GM23338 (cell line): ENCODE measurements around the gene BNC2. TPM values are rescaled to one million over a fixed set of nuclear protein-coding genes. Genes with fewer than 3 reads are reported as not detected.

ENCODE experiments used
- ATAC-seq: fragments of 200-7000 bp; cut with Tn5 transposase; 3 replicates; pipeline ENCODE4 v1.9.1; 2020
- DNase-seq: peaks from one replicate; pipeline ENCODE4 v3.0.0-alpha.2; 2015; ENCODE audit warnings: low spot score
- H2AFZ ChIP-seq: fragments of 200-600 bp; sonication (generic); 2 replicates; pipeline ENCODE4 v1.8.0; 2016; ENCODE audit warnings: antibody characterized with exemption, mild to moderate bottlenecking, moderate library complexity
- H3F3A ChIP-seq: fragments of 200-600 bp; sonication (generic); replicated peaks from 2 replicates; pipeline ENCODE4 v1.8.0; 2017; ENCODE audit warnings: antibody characterized with exemption, mixed run types, low read depth
- H3K27ac ChIP-seq: fragments of 200-600 bp; sonication (generic); 2 replicates; pipeline ENCODE4 v1.6.1; 2016; ENCODE audit warnings: low read depth
- H3K27me3 ChIP-seq: fragments of 200-600 bp; sonication (generic); 2 replicates; pipeline ENCODE4 v1.8.0; 2016; ENCODE audit warnings: mild to moderate bottlenecking, mixed run types, moderate library complexity; ENCODE audit not compliant: insufficient read depth
- H3K36me3 ChIP-seq: fragments of 200-600 bp; sonication (generic); 2 replicates; pipeline ENCODE4 v1.8.0; 2016; ENCODE audit warnings: mild to moderate bottlenecking; ENCODE audit not compliant: insufficient read depth
- H3K4me1 ChIP-seq: fragments of 200-600 bp; sonication (generic); 2 replicates; pipeline ENCODE4 v1.8.0; 2016; ENCODE audit warnings: mild to moderate bottlenecking, moderate library complexity; ENCODE audit not compliant: insufficient read depth
- H3K4me2 ChIP-seq: fragments of 200-600 bp; sonication (generic); 2 replicates; pipeline ENCODE4 v1.7.1; 2017; ENCODE audit warnings: mixed run types
- H3K4me3 ChIP-seq: fragments of 200-600 bp; sonication (generic); 2 replicates; pipeline ENCODE4 v1.6.1; 2016; ENCODE audit warnings: mixed run types
- H3K79me2 ChIP-seq: fragments of 200-600 bp; sonication (generic); replicated peaks from 2 replicates; pipeline ENCODE4 v1.8.0; 2017; ENCODE audit warnings: mild to moderate bottlenecking; ENCODE audit not compliant: insufficient read depth
- H3K9me2 ChIP-seq: fragments of 200-600 bp; sonication (generic); 2 replicates; pipeline ENCODE4 v1.8.0; 2017; ENCODE audit not compliant: insufficient read depth
- H4K20me1 ChIP-seq: fragments of 200-600 bp; sonication (generic); replicated peaks from 2 replicates; pipeline ENCODE4 v1.8.0; 2017; ENCODE audit warnings: mild to moderate bottlenecking; ENCODE audit not compliant: insufficient read depth
- H3K27ac Mint-ChIP-seq: 2 replicates; pipeline ENCODE4 v1.8.0; 2020; ENCODE audit warnings: inconsistent platforms, mild to moderate bottlenecking, moderate library complexity, mixed read lengths
- H3K27me3 Mint-ChIP-seq: 3 replicates; pipeline ENCODE4 v1.8.0; 2022; ENCODE audit warnings: low read depth, mild to moderate bottlenecking, moderate library complexity, mixed read lengths, inconsistent platforms; ENCODE audit not compliant: insufficient read depth, poor library complexity
- H3K36me3 Mint-ChIP-seq: 3 replicates; pipeline ENCODE4 v1.8.0; 2021; ENCODE audit warnings: low read depth, mild to moderate bottlenecking, inconsistent platforms, moderate library complexity, mixed read lengths
- H3K4me1 Mint-ChIP-seq: 3 replicates; pipeline ENCODE4 v1.8.0; 2020; ENCODE audit warnings: mild to moderate bottlenecking, inconsistent platforms, mixed read lengths
- H3K4me3 Mint-ChIP-seq: 3 replicates; pipeline ENCODE4 v1.8.0; 2021; ENCODE audit warnings: moderate library complexity, mild to moderate bottlenecking, inconsistent platforms, mixed read lengths
- H3K9me3 Mint-ChIP-seq: 3 replicates; pipeline ENCODE4 v1.8.0; 2020; ENCODE audit warnings: moderate library complexity, mild to moderate bottlenecking, inconsistent platforms, mixed read lengths
- CREB1 ChIP-seq: fragments of 250-450 bp; sonication (Bioruptor Pico); IDR thresholded peaks from 2 replicates; pipeline ENCODE4 v1.5.0; 2020; ENCODE audit warnings: low read depth, mild to moderate bottlenecking, moderate library complexity
- CTCF ChIP-seq, 2 experiments: fragments of 200-600 bp in 1 of 2; sonication (generic) in 1 of 2; conservative IDR thresholded peaks; 2 replicates each; pipeline versions ENCODE4 v1.5.1 to v1.6.1; 2016 to 2017; ENCODE audit warnings: antibody characterized with exemption in 2 of 2, low read depth in 2 of 2, mild to moderate bottlenecking in 2 of 2, moderate library complexity in 1 of 2
- EZH2 ChIP-seq: fragments of 200-600 bp; sonication (generic); IDR thresholded peaks from one replicate; pipeline ENCODE4 v1.8.0; 2017; ENCODE audit warnings: antibody characterized with exemption, mild to moderate bottlenecking, low read depth; ENCODE audit not compliant: unreplicated experiment
- EZH2phosphoT487 ChIP-seq: fragments of 200-600 bp; sonication (generic); IDR thresholded peaks from one replicate; pipeline ENCODE4 v1.8.1; 2018; ENCODE audit warnings: antibody characterized with exemption; ENCODE audit not compliant: unreplicated experiment
- JUNB ChIP-seq: IDR thresholded peaks from one replicate; pipeline ENCODE4 v1.6.1; 2016; ENCODE audit warnings: antibody characterized with exemption; ENCODE audit not compliant: unreplicated experiment
- REST ChIP-seq: IDR thresholded peaks from one replicate; pipeline ENCODE4 v1.6.1; 2018; ENCODE audit warnings: antibody characterized with exemption; ENCODE audit not compliant: unreplicated experiment
- STAT1 ChIP-seq: IDR thresholded peaks from one replicate; pipeline ENCODE4 v1.6.1; 2016; ENCODE audit warnings: antibody characterized with exemption; ENCODE audit not compliant: unreplicated experiment
- ZNF114 ChIP-seq: fragments of 250-450 bp; sonication (Bioruptor Pico); IDR thresholded peaks from 2 replicates; pipeline ENCODE4 v1.5.0; 2020; ENCODE audit warnings: mild to moderate bottlenecking, moderate library complexity
- ZNF462 ChIP-seq: fragments of 250-450 bp; sonication (Bioruptor Pico); IDR thresholded peaks from 2 replicates; pipeline ENCODE4 v1.5.0; 2020; ENCODE audit warnings: mild to moderate bottlenecking, moderate library complexity
- polyA plus RNA-seq: library from polyadenylated mRNA; unstranded; fragments of >200 nt; fragmentation: Nextera tagmentation; extraction: Ambion mirVana; gene quantifications from 2 replicates; pipeline ENCODE4 v1.2.1, GENCODE V29; 2016
- total RNA-seq: library from RNA; depleted of rRNA; stranded (reverse); fragments of >200 nt; shearing (Covaris generic); gene quantifications from 2 replicates; pipeline ENCODE4 v1.2.3, GENCODE V29; 2014
- TF ChIP-seq, protein P1 (sequence below): IDR thresholded peaks from 2 replicates; pipeline ENCODE4 v1.6.1; 2016; ENCODE audit warnings: antibody characterized with exemption

BNC2 gene
- total and polyA plus RNA-seq, 2 experiments from 2014 or later: 12.7 to 13.2 TPM

GRCh38 chr9:16619402-16619801, 251.1 kb downstream of the BNC2 start (continued):
- TF ChIP-seq REST (no peak), CTCF (conservative IDR thresholded peaks at IDR 0.05; ENCODE audit: low read depth in 2 of 2) (no peak), EZH2phosphoT487 (no peak), STAT1 (no peak), EZH2 (no peak), ZNF114 (CRISPR knock-in tag) (no peak)
- TF ChIP-seq, protein P1, sequence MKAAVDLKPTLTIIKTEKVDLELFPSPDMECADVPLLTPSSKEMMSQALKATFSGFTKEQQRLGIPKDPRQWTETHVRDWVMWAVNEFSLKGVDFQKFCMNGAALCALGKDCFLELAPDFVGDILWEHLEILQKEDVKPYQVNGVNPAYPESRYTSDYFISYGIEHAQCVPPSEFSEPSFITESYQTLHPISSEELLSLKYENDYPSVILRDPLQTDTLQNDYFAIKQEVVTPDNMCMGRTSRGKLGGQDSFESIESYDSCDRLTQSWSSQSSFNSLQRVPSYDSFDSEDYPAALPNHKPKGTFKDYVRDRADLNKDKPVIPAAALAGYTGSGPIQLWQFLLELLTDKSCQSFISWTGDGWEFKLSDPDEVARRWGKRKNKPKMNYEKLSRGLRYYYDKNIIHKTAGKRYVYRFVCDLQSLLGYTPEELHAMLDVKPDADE: no peak

DNA sequence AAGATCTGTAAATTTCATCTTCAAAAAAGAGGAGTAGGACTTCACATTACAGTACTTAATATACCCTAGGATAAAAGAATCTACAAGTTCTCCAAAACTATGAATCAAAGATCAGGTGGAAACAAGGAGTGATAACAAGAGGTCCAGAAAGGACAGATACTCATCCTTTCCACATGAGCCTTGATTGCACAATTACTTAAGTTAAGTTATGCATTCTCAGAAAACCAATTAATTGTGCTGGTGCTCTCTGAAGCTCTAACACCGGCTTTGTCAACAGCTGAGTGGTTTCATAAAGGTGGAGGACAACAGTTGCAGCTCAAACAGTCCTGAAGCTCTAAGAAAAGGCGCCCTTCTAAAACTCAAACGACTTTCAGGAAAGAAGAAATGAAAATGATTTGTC, 251.9 kb downstream of the BNC2 start:
- H3K27ac ChIP-seq: no peak overlapping the region
- peaks cover 35% of the 10 kb centered on the region for H3K4me1 ChIP-seq
- Mint-ChIP-seq H3K4me1 (peaks cover 51% of the 10 kb centered on the region), H3K4me3 (no peak overlapping the region), H3K9me3 (no peaks in the 10 kb centered on the region), H3K36me3 (no peaks in the 10 kb centered on the region), H3K27me3 (peaks cover 3% of the 10 kb centered on the region), H3K27ac (peak overlapping the region; percentile 36; the same call in 1 of the 2 replicates)
- peaks cover 4% of the 10 kb centered on the region; the same call in 1 of the 2 replicates for H3K79me2 ChIP-seq
- DNase-seq: no peak
- no peak overlapping the region for H3K4me2 ChIP-seq
- H4K20me1 ChIP-seq: no peaks in the 10 kb centered on the region
- ATAC-seq: no peak
- no peaks in the 10 kb centered on the region for H3K36me3 ChIP-seq
- no peaks in the 10 kb centered on the region for H3K27me3 ChIP-seq
- H3K4me3 ChIP-seq: no peak overlapping the region
- H3K9me2 ChIP-seq: no peaks in the 10 kb centered on the region
- H3F3A ChIP-seq: no peaks in the 10 kb centered on the region
- no peak overlapping the region for H2AFZ ChIP-seq
- no peak for TF ChIP-seq JUNB
- TF ChIP-seq CTCF (conservative IDR thresholded peaks at IDR 0.05; ENCODE audit: low read depth in 2 of 2): no peak
- no peak for TF ChIP-seq CREB1 (CRISPR knock-in tag)
- no peak for TF ChIP-seq ZNF114 (CRISPR knock-in tag)
- TF ChIP-seq ZNF462 (CRISPR knock-in tag): no peak
- TF ChIP-seq EZH2: no peak
